GM21619 (cell line): ENCODE results near the gene DENND1A.
"Not testable (repeated sequence)": the region's sequence is repeated elsewhere in the genome, so short reads cannot be mapped to it uniquely, and the experiment has no call there.

ENCODE experiments used
- ATAC-seq: cut with Tn5 transposase; IDR thresholded peaks from one replicate; pipeline ENCODE4 v1.9.1; 2021; ENCODE audit not compliant: unreplicated experiment

DENND1A gene

DNA sequence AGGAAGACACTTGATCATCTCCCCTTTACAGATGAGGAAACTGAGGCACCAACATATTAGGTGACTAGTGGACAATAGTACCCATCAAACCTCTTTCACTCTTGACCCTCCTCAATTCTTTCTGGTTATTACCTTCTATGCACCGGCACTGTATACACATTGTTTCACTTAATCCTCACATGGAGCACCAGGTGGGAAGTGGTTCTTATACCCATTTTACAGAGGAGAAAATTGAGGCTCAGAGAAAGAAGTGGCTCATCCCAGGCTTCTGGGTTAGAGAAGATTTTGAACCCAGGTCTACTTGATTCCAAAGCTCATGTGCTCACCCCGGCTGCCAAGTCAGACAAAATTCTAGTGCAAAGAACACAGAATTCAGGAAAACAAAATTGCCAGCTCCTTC lies 17.4 kb upstream of the DENND1A start:
- ATAC-seq = no peak

DNA sequence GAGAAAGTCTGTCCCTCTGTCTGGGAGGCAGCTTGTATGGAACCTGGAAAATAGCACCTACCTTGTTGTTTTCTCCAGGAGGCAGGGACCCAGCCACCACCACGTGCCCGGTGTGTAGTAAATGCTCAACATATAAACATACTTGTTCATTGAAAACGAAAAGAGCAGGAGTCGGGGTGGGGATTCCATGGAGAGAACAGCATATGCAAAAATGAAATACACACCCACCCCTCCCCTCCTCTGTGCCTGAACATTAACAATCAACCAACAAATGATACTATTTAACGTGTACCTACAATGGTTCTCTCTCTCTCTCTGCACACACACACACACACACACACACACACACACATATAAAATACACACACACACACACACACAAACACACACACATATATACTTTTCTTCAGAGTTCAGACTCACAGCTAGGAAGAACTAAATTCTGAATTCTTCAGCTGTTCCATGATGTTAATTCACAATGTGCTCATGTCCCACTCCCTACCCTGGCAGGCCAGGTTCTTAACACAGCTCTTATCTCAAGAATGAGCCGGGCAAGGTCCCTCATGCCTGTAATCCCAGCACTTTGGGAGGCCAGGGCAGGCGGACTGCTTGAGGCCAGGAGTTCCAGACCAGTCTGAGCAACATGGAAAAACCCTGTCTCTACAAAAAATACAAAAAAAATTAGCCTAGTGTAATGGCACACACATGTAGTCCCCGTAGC lies 16.3 kb upstream of the DENND1A start:
- no peak for ATAC-seq

DNA sequence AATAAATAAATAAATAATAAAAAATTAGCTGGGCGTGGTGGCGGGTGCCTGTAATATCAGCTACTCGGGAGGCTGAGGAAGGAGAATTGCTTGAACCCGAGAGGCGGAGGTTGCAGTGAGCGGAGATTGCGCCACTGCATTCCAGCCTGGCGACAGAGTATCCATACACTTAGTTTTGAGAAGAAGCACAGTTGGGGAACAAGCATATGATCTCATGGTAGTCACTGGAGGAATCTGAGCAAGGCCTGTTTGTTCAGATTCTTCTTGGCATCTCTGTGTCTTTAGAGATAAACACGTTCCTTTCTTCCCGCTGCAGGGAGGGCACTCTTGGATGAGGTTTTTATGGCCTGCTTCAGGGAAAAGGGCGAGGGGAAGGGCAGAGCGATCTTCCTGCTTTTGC lies 15.6 kb upstream of the DENND1A start:
- ATAC-seq = no peak

DNA sequence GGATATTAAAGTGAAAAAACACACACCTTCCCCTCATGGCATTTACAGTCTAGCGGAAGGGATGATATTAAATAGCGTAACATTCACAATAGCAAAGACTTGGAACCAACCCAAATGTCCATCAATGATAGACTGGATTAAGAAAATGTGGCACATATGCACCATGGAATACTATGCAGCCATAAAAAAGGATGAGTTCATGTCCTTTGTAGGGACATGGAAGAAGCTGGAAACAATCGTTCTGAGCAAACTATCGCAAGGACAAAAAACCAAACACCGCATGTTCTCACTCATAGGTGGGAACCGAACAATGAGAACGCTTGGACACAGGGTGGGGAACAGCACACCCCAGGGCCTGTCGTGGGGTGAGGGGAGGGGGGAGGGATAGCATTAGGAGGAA lies 14.5 kb upstream of the DENND1A start:
- not testable (repeated sequence) for ATAC-seq

DNA sequence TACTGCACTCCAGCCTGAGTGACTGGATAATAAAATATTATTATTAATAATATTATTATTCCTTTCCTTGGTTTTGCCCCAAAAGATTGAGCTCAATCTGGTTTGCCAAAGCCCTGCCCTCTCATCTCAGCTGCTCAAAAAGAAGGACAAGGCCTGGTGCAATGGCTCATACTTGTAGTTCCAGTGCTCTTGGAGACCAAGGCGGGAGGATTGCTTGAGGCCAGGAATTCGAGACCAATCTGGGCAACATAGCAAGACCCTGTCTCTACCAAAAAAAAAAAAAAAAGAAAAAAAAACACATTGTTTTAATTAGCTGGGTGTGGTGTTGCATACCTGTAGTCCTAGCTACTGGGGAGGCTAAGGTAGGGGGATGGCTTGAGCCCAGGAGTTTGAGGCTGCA lies 13.7 kb upstream of the DENND1A start:
- ATAC-seq = no peak

DNA sequence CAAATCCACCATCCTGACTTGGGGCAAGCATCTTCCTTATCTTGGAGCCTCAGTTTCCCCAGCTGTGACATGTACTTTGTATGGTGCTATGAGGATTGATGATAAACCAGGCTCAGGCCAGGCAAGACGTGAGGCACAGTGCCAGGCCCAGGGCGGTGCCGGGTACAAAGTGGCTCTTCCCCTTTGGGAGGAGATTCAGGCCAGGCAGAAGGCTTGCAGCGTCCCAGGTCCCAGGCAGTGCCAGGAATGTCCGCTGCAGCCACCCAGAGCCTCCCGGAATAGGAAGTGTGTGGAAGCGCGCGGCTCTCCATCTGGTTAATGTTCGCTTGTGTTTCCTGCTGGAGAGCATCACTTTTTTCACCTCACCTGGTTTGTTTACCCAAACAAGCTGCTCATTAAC lies 12.6 kb upstream of the DENND1A start:
- ATAC-seq = no peak

DNA sequence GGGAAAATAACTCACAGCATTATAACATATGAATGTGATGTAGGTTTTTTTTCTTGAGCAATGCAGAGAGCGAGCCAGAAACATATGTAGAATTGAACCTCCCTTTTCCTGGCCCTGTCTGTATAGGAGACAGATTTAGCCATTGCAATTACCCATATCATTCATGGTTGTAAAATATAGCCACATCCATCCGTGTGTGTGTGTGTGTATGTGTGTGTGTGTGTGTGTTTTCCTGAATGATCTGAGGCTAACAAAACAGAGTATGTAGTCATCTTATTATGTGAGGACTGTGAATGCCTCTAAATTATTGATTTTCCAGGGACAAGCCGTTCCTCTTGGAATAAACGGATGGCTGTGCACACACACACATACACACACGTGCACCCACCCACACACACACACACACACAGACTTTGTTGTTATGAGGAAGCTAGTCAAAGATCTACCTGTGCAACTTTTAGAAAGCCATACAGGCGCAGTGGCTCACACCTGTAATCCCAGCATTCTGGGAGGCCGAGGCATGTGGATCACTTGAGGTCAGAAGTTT lies 11.7 kb upstream of the DENND1A start:
- ATAC-seq = no peak

DNA sequence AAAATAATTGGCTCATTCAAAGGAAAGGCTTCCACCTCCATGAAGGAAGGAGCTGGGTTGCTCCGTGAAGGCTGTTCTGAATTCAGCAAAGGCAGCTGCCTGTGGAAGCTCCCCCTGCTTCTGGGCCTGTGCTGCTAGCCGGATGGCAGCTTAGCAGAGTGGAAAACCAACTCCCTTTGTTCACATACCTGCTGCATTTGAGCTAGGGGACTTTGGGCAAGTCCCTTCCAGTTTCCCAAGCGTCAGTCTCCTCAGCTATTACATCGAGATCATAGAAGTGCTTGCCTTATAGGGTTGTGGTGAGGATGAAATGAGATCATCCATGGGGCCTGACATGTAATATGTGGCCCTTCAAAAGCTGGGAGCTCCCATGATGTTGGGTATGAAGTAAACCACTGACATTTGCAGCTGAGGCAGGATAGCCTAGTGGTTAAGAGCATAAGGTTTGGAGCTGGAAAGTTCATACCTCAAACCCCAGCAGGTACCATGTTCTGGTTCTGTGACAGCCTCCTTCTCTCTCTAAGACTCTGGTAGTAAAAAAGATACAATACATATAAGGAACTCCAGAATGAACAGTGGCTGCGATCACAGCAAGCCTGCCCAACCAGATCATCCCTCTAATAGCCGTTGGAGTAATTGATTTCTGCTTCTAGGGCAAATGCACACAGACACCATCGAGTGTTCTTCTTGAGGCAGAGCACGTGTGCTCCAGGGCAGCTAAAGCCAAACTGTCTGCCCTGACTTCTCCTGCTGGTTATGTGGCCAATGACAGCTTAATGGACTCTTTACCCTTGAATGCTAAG lies 11.0 kb upstream of the DENND1A start:
- no peak for ATAC-seq

DNA sequence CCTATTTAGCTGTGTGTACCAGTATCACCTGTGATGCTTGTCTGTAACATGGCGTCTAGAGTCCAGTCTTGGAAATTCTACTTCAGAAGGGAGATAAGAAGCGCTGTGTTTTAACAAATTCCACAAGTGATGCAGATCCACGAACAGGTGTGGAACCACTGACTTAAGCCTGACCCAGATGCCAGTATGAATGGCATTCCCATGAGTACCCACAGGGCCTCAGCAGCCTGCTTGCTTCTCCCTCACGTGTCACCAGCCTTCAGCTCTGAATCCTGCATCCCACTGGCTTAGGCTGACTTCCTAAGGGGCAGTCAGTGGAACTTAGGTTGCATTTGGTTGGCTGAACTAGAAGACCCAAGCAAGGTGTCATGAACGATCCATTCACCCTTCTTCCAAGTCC lies 8.5 kb upstream of the DENND1A start:
- no peak for ATAC-seq

DNA sequence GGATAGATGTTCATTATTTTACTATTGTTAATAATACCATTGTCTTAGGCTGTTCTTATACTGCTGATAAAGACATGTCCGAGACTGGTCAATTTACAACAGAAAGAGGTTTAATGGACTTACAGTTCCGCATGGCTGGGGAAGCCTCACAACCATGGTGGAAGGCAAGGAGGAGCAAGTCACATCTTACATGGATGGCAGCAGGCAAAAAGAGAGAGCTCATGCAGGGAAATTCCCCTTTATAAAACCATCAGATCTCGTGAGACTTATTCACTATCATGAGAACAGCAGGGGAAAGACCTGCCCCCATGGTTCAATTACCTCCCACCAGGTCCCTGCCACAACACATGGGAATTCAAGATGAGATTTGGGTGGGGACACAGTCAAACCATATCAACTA lies 6.6 kb upstream of the DENND1A start:
- not testable (repeated sequence) for ATAC-seq

DNA sequence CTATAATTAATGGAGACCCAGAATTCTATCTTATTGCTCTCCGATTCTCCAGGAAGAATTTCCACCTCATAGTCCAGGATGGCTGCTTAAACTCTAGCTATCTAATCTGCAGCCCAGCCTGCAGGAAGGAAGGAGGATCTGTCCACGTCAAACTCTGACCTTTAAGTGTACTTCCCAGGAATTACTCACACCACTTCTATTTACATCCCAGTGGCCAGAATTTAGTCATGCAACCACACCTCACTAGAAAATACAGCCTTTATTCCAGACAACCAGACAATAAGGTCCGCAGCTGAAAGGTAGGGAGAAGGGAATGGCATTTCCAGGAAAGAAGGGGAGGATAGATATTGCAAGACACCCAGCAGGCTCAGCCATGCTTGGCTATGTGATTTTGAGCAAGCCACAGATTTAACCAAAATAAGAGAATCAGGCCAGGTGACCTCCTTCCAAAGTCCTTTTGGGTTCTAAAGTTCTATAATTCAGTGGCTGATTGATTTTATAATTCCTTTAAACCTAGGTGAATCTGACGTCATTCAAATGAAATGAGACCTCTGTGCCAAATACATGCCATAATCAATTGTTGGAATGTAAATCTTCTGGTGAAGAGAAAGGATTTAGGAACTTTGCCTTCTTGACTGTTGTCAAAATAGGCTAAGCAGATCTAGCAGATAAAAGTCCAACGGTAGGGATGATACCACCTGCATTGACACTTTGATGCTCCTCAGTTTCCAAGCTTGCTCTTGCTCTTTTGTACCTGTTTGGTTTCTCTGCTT lies 3.7 kb upstream of the DENND1A start:
- no peak for ATAC-seq

DNA sequence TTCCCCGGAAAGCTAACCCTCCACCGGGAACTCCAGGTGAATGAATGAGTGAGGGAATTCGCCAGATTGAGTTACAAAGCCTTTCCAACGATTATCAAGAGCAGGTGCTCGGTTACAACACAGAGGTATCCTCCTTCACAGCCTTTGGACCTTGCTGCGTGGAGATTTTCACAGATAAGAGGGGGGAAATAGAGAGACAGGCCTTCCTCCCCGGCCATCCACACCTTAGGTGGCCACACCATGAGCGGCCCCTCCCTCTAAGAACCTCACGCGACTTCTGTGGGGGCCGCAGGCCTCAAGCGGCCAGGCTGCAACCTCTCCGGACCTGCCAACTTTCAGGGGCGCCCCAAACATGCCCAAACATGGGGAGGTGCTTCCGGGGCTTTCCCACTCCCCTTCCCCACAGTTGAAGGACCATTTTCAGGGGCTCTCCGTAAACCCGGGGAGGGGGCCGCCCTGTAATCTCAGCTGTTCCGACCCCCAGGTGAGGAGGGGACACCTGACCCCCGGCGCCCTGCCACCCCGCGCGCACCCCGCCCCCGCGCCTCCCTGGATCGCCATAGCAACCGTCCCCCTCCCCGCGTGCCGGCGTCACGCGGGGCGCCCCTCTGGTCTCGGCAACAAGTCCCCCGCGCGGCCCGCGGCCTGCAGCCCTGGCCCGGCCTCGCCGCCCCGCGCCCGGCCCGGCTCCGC lies 603 bp downstream of the DENND1A start:
- ATAC-seq = peak; percentile 25

DNA sequence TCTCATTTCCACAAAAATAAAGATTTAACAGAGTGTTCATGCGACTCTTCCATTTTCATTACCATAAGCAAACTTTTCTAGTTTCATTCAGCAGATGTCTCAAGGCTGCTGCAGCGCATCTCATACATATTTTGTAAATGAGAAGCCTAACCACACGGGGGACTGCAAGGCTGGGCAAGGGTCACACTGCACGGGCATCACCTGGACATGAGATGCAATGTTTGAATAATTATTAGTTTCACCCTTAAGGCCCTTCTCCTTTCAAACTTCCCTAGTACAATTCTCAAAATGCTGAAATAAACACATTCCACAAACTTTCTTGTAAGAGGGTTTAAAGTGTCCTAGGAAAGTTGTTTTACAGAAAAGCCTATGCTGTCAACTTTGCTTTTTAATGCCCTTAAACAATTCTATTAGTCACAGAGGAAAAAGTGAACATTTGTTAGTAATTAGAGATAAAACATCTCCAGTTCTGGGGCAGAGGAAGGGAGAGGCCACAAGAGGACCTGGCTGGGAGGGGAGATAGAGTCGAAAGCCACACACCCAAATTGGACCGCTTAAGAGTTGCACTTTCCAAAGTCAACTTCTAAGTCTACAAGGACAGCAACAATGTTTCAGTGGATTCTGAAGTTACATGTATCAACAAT lies 1.3 kb downstream of the DENND1A start:
- ATAC-seq = no peak

DNA sequence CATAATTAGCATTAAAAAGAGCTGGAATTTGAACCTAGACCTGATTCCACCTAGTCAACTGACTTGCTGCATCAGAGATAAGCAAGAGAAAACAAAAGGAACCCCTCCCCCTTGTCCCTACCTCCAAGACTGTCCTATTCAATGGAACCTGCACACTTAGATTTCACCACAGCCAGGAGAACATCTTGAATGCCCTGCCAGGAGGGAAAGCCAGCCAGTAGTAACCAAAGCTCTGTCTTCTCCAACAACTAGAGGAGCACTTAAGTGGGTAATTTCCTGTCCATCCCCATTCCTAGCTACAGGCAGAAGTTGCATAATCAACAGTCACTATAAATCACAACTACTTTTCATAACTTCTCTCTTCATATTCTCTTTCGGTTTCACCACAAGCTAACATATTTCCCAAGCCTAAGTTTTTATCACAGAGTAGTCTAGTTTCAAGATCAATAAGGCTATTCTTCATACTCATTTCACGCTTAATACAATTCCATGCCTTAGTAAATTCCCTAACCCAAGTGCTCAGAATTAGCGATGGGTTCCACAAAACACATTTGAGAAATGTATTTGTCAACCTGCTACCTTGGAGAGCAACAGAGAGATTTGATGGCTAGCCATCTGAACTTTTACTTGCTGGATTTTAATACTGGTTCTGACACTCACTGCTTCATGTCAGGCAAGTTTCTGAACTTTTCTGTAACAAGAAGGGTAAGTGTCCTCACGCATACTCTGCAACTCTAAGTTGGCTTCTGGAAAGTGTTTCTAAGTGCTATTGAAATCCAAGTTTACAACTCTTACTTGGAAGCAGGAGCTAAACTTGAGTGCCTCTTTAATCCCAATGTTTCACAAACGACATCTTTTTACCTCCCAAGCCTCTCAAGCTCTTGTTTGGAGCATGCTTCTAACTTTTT lies 2.0 kb downstream of the DENND1A start:
- no peak for ATAC-seq

DNA sequence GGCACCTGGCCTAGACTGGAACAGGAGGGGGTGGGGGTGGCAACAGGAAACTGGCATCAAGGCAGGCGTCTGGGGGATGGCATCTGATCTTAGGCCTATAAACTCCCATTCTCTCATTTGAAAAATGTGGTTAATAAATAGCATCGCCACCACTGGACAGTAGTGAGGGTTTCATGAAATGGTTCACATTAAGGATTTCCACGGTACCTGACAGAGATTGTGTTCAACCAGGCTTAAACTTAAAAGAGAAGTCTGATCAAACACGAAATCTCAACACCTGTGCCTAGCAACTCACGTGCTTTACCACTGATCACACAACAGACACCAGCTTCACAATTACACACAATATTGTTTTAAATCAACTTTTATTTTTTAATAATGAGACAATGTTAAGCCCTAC lies 3.0 kb downstream of the DENND1A start:
- no peak for ATAC-seq

DNA sequence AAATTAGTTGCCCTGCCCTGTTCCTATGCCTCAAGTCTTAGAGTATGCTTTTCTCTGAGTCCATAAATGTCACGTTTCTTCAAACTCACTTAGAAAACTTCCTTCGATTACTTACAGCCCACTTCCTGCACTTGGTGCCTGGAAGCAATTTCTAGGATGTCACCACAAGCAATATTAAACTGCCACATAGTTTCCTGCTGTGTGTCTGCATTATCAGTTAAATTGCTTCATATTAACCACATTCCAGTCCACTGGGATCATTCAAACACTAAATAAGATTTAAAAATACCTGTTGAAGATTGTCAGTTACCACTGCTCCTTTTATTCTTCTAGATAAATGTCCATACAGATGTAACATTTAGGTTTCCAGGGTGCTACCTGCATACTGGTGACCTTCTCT lies 4.1 kb downstream of the DENND1A start:
- no peak for ATAC-seq

DNA sequence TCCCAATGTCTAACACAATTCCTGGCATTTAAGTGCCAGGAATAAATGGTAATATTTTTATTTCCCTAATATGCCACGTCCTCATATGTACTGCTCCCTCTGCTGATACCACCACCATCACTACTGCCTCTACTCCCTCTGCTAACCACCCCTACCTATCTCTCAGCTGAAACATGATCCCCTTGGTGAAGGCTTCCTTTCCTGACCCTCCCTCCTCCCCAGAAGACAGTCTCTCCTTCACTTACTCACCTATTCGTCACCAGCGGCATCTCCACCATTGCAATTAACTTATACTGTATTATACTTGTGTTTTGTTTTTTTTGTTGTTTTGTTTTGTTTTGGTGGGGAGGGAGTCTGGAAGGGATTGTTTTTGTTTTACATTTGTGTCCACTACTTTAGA lies 4.8 kb downstream of the DENND1A start:
- no peak for ATAC-seq

DNA sequence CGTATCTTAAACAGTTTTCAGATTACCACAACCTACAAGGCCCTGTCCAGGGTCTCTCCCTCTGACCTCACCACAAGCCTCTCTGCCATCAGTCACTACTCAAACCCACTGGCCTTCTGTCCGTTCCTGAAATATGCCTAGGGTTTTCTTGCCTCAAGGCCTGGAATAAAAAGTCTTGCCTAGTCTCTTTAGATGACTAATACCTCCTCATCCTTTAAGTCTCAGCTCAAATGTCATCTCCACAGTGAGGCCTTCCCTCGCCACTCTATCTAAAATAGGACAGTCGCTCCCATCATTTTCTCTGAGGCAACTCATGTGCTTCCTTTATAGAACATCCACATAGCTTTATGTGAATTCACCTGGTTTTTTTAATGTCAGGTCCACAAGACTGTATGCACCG lies 5.2 kb downstream of the DENND1A start:
- ATAC-seq = no peak

DNA sequence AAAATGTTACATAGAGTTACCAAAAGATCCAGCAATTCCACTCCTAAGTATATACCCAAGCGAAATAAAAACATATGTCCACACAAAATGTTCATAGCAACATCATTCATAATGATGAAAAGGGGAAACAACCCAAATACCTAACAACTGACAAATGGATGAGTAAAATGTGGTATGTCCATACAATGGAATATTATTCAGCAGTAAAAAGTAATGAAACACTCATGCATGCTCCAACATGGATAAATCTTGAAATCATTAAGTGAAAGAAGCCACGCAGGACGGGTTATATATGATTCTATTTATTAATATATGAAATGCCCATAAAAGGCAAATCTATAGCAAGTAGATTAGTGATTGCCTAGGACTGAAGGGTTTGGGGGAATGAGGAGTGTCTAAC lies 6.0 kb downstream of the DENND1A start:
- no peak for ATAC-seq
